Colon (tissue), 2 donors: ENCODE results near the gene ESPN.
"Not testable (repeated sequence)": the region's sequence is repeated elsewhere in the genome, so short reads cannot be mapped to it uniquely, and the experiment has no call there.

Experiments
- FAIRE-seq: peaks from 2 replicates; lab custom pipeline; 2012; peaks lifted over from hg19 to GRCh38; lab: Jason Lieb, UNC
- donor health status: control.
- donor health status: control.

Gene ESPN, protein sequence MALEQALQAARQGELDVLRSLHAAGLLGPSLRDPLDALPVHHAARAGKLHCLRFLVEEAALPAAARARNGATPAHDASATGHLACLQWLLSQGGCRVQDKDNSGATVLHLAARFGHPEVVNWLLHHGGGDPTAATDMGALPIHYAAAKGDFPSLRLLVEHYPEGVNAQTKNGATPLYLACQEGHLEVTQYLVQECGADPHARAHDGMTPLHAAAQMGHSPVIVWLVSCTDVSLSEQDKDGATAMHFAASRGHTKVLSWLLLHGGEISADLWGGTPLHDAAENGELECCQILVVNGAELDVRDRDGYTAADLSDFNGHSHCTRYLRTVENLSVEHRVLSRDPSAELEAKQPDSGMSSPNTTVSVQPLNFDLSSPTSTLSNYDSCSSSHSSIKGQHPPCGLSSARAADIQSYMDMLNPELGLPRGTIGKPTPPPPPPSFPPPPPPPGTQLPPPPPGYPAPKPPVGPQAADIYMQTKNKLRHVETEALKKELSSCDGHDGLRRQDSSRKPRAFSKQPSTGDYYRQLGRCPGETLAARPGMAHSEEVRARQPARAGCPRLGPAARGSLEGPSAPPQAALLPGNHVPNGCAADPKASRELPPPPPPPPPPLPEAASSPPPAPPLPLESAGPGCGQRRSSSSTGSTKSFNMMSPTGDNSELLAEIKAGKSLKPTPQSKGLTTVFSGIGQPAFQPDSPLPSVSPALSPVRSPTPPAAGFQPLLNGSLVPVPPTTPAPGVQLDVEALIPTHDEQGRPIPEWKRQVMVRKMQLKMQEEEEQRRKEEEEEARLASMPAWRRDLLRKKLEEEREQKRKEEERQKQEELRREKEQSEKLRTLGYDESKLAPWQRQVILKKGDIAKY

DNA sequence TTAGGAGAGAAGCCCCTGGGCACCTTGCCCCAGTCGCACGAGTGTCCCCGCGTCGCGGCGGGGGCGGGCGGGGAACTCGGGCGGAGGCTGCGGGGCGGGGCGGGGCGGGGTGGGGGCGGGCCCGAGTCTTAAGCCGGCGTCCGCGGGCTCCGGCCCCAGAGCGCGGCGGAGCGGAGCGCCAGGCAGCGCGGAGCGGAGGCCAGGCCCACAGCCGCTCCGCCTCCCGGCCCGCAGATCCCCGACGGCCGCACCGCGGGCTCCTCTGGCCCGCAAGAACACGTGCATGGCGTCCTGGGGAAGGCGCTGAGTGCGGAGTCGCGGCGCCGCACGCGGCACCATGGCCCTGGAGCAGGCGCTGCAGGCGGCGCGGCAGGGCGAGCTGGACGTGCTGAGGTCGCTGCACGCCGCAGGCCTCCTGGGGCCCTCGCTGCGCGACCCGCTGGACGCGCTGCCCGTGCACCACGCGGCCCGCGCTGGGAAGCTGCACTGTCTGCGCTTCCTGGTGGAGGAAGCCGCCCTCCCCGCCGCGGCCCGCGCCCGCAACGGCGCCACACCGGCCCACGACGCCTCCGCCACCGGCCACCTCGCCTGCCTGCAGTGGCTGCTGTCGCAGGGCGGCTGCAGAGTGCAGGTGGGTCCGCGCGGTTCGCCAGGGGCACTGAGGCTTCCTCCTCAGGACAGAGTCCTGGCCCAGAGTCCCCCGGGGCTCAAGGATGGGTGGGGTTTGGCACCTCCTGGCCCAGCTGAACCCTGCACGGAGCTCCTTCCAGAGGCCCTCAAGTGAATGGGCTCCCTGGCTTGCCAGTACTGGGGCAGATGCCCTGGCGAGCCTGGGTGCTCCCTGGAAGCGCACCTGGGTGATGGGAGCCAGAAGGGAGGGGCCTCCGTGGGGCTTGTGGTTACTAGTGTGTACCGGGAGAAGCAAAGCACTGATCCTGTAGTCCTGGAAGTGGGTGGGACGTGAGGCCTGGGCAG is at the start of gene ESPN:
Gene ESPN (plus strand): TSS at position 158 of the 975 bp plus-strand sequence. CDS start 180 bp downstream, at position 338.
- no peak for FAIRE-seq

DNA sequence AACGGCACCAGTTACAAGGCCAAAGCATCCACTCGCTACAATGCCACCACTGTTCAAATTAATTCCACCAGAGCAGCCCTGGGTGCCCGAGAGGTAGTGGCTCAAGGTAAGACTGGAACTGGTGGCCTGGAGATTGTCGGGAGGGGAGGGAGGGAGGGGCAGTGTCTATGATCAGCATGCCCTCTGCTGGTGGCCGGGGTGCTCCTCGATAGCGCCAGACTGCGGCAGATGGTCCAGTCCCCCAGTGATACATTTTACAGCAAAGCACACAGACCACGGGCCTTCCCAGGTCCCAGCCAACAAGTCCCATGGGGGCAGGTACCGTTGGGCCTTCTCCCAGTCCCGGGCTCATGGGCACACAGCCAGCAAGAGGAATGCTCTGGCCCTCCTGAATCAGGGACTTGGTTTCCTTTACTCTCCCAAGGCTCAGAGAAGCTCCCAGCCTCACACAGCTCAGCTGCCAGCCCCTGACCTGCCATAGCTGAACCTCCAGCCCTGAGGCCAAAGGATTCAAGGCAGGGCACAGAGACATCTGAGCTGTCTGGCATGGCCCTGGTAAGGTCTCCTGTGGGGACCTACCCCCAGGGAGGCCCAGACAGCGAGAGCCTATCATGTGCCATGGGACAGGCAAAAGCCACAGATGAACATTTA is 46.4 kb upstream of the ESPN start:
- FAIRE-seq: no peak

DNA sequence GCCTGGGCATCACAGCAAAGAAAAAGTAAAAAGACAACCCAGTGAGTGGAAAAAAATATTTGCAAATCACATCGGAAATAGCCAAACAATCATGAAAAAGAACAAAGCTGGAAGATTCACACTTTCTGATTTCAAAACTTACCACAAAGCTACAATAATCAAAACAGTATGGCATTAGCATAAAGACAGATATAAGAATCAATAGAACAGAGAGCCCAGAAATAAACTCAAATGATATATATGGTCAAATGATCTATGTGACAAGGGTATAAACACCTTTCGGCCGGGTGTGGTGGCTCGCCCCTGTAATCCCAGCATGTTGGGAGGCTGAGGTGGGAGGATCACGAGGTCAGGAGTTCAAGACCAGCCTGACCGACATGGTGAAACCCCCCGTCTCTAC is 44.5 kb upstream of the ESPN start:
- no peak for FAIRE-seq

DNA sequence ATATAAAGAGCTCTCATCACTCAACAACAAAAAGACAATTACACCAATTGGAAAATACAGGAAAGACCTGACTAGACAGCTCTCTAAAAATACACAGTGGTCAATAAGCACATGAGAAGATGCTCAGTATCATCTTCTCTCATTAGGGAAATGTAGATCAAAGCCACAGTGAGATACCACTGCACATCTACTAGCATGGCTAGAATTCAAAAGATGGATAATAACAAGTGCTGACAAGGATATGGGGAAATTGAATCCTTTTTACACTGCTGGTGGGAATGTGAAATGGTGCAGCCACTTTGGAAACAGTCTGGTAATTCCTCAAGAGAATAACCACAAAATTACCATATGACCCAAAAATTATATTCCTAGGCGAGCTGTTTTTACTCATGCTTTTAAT is 40.4 kb upstream of the ESPN start:
- FAIRE-seq: no peak

DNA sequence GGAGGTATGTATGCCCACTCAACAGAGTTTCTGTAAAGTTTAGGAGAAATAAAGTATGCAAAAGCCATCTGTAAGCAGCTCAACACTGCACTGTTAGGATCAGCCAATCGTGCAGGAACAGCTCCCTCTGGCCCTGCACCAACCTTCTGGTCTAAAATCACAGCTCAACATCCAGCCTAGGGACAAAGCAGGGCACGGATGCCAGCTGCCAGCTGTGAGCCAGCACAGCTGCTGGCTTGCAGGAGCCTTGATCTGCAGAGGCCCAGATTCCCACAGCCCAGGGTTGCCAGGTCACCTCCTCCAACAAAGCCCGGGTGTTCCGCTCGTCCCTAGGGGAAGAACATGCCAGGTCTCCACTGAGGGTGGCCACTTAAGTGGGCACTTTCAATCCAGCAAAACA is 39.6 kb upstream of the ESPN start:
- FAIRE-seq: no peak

DNA sequence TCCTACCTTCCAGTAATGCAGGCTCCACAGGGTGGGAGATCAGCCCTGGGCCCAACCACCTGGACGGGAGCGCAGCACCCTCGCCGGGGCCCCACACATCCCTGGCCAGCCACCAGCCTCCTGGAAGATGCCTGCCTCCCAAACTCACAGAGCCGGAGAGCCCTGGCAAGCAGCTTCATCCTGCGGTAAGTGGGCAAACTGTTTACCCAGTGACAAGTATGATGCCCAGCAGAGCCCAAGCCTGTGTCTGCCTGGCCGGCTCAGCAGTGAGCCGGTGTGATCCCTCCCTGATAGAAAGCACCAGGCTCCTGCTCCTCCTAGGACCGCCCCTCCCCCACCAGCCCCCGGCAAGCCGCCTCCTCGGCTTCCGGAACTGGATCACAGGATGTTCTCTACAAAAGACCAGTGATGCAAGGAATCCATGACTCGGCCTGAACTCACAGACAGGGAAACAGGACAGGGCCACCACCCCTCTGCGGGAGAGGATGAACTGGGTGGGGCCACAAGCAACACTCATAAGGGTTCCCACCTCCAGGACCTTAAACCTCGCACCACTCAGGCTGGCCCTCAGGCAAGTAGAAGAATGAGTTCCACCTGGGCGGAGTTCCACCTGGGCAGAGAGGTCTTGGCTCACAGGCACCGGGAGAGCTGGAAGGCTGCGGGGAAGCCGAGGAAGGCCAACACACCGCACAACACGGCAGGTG is 38.9 kb upstream of the ESPN start:
- FAIRE-seq: no peak

DNA sequence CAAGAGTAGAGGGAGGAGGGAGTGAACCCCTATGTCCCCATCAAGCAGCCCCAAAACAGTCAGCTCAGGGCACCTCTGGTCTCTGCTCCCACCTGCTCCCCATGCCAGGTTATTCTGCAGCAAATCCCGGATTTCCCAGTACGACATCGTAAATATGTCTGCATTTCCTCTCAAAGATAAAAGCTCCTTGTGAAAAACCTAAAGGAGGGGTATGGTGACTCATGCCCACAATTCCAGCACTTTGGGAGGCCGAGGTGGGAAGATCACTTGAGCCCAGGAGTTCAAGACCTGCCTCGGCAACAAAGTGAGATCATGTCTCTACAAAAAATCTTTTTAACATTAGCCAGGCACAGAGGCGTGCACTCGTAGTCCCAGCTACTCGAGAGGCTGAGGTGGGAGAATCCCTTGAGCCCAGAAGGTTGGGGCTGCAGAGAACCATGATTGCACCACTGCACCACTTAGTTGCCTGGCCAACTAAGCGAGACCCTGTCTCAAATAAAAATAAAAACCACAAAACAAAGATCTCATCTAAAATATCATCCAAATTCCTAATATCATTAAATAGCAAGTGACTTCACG is 38.1 kb upstream of the ESPN start:
- no peak for FAIRE-seq

DNA sequence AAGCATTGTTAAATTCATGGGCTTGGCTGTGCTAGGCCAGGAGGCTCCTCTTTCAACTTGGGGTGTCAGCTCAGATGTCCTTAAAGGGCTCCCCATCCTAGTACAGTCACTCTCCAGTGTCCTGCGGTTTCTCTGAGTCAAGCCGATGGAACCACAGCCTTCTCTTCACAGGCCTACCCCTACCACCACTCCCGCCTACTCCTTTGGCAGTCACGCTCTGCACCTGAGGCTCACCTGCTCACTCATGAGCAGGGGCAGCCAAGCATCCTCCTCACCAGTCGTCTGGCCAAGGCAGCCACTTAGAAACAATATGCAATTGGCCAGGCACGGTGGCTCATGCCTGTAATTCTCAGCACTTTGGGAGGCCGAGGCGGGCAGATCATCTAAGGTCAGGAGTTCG is 34.6 kb upstream of the ESPN start:
- no peak for FAIRE-seq

DNA sequence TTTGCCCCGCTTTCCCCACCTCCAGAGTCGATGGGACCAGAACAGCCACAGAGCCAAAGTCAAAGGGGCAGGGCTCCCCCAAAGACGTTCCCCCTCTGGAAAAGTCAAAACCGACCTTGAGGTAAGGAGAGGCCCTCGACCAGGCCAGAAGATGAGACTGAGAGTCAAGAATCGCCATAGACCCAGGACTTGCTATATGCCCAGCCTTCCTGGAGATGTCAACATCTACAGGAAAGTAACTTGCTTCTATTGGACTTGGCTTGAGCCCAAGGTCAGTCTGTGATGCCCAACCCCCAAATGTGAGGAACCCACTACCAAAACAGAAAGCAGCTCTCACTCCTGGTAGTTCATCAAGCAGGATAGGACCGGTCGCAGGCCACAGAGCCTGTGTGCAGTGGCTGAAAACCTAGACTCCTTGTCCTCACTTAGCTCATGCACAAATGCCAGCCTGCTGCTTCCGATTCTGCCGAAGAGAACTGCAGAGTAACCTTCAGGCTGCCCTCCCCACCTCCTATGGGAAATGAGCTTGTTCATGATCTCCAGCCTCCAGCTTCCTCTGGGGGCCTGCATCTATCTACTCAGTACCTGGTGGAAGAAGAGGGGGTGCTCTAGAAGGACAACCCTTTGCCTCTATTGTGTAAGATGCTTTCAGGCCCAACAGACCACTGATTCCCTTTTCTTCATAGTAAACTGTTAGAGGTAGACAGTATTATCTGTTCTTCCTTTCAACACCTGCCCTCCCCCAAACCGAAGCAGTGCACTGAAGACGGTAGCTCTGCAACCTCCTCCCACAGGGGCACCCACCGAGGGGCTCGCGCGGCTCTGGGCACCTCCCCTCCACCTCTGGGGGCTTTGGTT is 32.4 kb upstream of the ESPN start:
- FAIRE-seq: no peak

DNA sequence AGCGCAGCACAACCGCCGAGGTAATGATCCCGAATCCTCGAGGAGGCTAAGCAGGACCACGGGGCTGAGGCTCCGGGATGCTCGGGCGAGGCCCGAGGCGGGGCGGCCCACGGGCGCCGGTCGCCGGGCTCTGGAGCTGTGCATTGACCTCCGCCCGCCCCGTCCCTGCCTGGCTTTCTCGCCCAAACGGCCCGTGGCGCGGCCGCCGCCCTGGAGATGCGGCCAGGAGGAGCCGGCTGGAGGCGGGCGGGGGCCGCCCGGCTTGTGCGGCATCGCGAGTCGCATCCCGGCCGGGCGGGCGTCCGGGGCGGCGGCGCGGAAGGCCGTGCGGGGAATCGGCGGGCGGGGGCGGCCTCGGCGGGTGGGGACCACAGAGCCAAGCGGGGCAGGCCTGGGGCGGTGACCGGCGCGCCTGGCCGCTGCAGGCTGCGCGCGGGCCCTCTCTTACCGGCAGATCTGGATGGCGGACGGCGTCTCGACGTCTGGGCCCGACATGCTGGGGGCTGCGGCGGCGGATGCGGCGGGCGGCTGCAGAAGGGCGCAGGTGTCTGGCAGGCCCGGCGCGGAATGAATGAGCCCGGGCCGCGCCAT is 31.7 kb upstream of the ESPN start:
- FAIRE-seq: no peak

DNA sequence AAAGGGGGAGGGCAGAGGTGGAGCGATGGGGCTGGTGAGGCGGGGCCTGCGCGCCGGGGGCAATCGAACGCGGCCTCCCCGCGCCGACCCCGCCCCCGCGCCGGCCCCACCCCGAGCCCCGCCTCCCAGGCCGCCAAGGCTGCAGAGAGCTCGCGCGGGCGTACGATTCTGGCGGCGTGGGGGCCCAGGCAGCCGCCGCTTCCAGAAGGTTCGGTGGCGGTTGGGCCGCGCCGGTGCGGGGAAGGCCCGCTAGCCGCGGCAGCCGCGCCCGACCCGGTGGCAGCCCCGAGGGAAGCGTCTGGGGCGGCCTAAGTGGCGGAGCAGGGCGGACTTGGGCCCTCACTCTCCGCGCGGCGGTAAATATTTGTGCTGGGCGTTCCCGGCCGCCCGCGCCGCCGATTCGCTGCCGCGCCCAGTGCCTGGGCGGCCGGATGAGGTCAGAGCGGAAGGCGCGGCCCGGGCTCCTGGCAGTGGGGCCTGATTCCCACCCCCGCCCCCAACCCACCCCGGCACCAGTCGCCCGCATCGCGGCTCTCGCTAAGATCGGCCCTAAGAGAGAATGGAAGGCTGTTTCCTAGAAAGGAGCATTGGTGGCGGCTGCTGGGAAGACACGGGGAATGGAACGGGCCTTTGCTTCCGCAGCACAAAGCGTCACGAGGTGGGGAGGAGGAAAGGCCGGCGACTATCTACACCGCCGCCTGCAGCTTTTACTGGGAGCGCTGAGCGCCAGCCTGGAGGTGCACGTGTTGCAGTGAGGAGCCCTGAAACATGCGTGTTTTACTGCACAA is 31.0 kb upstream of the ESPN start, which contains the start of gene ACOT7:
Gene ACOT7 (minus strand): TSS at position 368 of the 788 bp plus-strand sequence. CDS start 368 bp downstream, outside the sequence.
- no peak for FAIRE-seq

DNA sequence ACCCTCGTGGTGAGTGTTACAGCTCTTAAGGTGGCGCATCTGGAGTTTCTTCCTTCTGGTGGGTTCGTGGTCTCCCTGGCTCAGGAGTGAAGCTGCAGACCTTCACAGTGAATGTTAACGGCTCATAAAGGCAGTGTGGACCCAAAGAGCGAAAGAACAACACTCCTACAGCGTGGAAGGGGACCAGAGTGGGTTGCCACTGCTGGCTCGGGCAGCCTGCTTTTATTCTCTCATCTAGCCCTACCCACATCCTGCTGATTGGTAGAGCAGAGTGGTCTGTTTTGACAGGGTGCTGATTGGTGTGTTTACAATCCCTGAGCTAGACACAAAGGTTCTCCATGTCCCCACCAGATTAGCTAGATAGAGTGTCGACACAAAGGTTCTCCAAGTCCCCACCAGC is 29.4 kb upstream of the ESPN start:
- not testable (repeated sequence) for FAIRE-seq

DNA sequence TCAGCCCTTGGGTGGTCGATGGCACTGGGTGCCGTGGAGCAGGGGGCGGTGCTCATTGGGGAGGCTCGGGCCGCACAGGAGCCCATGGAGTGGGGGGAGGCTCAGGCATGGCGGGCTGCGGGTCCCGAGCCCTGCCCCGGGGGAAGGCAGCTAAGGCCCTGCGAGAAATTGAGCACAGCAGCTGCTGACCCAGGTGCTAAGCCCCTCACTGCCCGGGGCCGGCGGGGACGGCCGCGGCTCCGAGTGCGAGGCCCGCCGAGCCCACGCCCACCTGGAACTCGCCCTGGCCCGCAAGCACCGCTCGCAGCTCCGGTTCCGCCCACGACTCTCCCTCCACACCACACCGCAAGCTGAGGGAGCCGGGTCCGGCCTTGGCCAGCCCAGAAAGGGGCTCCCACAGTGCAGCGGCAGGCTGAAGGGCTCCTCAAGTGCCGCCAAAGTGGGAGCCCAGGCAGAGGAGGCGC is 28.8 kb upstream of the ESPN start:
- FAIRE-seq: not testable (repeated sequence)

DNA sequence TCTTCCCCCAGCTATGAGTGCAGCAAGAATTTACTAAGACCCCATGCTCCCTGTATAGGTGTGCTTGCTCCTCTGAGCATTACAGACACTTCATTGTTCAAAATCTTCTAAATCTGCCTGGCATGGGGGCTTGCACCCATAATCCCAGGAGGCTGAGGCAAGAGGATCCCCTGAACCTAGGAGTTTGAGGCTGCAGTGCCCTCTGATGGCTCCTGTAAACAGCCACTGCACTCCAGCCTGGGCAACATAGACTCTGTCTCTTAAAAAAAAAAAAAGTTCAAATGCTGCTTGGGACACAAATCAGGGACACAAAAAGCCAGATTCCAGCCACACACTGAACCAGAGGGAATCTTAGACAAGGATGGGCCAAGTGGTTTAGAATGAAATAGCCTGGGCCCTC is 27.6 kb upstream of the ESPN start:
- no peak for FAIRE-seq

DNA sequence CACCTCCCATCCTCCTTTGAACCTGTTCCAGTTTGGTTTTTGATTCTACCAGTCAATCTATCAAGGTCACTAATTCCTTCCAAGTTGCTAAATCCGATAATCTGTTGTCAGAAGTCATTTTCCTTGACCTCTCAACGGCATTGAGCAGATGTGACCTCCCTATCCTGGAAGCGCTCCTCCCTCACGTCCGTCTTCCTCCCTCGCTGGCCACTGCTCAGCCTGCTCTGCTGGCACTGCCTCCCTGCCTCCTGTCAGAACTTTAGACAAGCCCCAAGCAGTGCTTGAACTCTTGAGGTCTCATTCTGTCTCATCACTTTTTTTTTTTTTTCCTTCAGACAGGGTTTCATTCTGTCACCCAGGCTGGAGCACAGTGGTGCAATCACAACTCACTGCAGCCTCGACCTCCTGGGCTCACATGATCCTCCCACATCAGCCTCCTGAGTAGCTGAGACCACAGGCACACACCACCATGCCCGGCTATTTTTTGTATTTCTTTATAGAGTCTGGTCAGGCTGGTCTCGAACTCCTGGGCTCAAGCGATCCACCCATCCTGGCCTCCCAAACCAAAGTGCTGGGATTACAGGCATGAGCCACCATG is 26.6 kb upstream of the ESPN start:
- FAIRE-seq: no peak

DNA sequence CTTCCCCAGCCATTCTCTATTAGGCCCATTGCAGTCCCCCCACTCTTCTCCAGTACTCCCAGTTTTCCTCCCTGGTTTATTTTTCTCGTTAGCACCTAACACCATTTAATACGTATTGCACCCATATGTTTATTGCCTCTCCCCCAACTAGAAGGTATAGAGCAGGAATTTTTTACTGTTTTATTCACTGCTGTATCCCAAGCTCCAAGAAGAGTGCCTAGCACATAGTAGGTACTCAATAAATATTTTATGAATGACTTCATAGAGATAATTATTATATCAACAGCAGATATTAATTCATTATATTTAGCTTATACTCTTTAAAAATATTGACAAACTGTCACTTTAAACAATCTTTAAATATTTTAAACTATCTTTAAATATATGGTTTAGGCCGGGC is 25.3 kb upstream of the ESPN start:
- FAIRE-seq: no peak

DNA sequence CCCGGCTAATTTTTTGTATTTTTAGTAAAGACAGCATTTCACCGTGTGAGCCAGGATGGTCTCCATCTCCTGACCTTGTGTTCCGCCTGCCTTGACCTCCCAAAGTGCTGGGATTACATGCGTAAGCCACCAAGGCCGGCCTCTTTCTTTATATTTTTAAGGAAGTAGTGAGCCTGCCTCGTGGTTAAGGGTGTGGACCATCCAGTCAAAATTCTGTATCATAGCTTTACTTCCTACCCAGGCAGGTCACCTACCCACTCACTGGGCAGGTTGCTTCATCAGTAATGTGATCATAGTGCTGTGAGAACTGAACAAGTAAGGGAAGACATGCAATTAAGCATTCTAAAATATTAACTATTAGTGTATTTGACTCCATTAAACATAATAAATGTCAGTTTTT is 22.9 kb upstream of the ESPN start:
- FAIRE-seq: no peak

DNA sequence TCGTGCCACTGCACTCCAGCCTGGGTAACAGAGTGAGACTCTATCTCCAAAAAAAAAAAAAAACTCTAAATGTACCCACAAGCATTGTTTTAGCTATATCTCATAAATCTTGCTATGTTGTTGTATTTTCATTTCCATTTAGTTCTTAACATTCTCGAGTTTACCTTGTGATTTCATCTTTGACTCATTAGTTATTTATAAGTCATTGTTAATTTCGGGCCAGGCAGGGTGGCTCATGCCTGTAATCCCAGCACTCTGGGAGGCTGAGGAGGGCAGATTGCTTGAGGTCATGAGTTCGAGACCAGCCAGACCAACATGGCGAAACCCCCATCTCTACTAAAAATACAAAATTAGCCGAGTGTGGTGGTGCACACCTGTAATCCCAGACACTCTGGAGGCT is 16.6 kb upstream of the ESPN start:
- FAIRE-seq: no peak
